ENCODE data around the gene UHRF1.

DNA sequence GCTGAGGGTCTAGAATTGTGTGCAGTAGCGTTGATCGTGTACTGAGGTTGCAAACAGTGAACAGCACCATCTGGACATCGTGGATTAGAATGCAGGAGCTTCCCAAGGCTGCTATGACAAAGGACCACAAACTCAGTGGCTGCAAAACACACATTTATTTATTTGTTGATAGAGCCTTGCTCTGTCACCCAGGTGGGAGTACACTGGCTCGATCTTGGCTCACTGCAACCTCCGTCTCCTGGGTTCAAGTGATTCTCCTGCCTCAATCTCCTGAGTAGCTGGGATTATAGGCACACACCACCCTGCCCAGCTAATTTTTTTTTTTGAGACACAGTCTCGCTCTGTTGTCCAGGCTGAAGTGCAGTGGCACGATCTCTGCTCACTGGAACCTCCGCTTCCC, 2.3 kb upstream of the UHRF1 start:
- no peak for TF ChIP-seq POLR2A (IDR thresholded peaks at IDR 0.05)
- TF ChIP-seq, protein P1, sequence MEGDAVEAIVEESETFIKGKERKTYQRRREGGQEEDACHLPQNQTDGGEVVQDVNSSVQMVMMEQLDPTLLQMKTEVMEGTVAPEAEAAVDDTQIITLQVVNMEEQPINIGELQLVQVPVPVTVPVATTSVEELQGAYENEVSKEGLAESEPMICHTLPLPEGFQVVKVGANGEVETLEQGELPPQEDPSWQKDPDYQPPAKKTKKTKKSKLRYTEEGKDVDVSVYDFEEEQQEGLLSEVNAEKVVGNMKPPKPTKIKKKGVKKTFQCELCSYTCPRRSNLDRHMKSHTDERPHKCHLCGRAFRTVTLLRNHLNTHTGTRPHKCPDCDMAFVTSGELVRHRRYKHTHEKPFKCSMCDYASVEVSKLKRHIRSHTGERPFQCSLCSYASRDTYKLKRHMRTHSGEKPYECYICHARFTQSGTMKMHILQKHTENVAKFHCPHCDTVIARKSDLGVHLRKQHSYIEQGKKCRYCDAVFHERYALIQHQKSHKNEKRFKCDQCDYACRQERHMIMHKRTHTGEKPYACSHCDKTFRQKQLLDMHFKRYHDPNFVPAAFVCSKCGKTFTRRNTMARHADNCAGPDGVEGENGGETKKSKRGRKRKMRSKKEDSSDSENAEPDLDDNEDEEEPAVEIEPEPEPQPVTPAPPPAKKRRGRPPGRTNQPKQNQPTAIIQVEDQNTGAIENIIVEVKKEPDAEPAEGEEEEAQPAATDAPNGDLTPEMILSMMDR (IDR thresholded peaks at IDR 0.05): no peak
- no peak for TF ChIP-seq POLR2AphosphoS5 (IDR thresholded peaks at IDR 0.05)

All from prostate gland (tissue), 2 donors.